IPS-18a (cell line): ENCODE results near the gene PIP4K2C.
"Not testable (repeated sequence)": the region's sequence is repeated elsewhere in the genome, so short reads cannot be mapped to it uniquely, and the experiment has no call there.

ENCODE experiments used
- H3K27ac ChIP-seq: one replicate; pipeline ENCODE4 v1.5.1; 2013; ENCODE audit warnings: low read length
- H3K27me3 ChIP-seq: one replicate; pipeline ENCODE4 v1.6.1; 2013; ENCODE audit warnings: mild to moderate bottlenecking, low read length; ENCODE audit not compliant: control insufficient read depth, insufficient read depth
- H3K36me3 ChIP-seq: one replicate; pipeline ENCODE4 v1.6.1; 2013; ENCODE audit warnings: low read depth, low read length; ENCODE audit not compliant: control insufficient read depth
- H3K4me1 ChIP-seq: one replicate; pipeline ENCODE4 v1.6.1; 2013; ENCODE audit warnings: low read depth, low read length; ENCODE audit not compliant: control insufficient read depth
- H3K4me3 ChIP-seq: one replicate; pipeline ENCODE4 v1.5.1; 2013; ENCODE audit warnings: low read length
- H3K9ac ChIP-seq: one replicate; pipeline ENCODE4 v1.6.1; 2013; ENCODE audit warnings: mild to moderate bottlenecking, low read length, moderate library complexity
- H3K9me3 ChIP-seq: one replicate; pipeline ENCODE4 v1.6.1; 2013; ENCODE audit warnings: low read depth, low read length; ENCODE audit not compliant: control insufficient read depth

Gene PIP4K2C

DNA sequence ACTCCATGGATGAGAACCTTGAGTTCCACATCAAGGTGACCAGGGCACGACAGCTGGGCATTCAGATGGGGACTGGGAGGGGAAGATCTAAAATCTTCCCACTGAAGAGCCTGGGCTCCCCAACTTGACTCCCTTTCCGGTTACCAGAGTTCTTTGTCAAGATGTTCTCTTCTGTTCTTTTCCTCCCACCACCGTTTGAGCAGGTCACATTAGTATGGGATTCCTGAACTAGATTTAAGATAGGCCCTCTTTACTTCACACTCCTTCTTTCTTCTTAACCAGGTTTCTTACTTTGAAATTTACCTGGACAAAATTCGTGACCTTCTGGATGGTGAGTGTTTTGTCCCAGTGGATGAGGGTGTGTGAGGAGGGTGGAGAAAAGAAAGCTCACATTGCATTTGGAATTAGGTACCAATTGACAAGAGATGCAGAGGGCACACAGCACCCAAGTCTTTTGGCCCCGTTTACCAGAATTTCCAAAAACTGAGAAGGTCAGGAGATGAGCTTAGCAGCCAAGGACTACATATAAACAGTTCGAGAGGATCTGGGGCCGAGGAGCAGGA lies 26.7 kb upstream of the PIP4K2C start:
- no peak overlapping the region for H3K9ac ChIP-seq
- no peaks in the 10 kb centered on the region for H3K9me3 ChIP-seq
- no peak overlapping the region for H3K4me3 ChIP-seq
- no peaks in the 10 kb centered on the region for H3K4me1 ChIP-seq
- no peaks in the 10 kb centered on the region for H3K27me3 ChIP-seq
- no peak overlapping the region for H3K27ac ChIP-seq
- peaks cover 27% of the 10 kb centered on the region for H3K36me3 ChIP-seq

GRCh38 chr12:57568838-57569237 lies 22.2 kb upstream of the PIP4K2C start:
- Histone ChIP-seq H3K4me3 (no peak overlapping the region), H3K27ac (no peak overlapping the region), H3K9ac (no peak overlapping the region), H3K27me3 (no peaks in the 10 kb centered on the region), H3K36me3 (peaks cover 44% of the 10 kb centered on the region), H3K9me3 (no peaks in the 10 kb centered on the region), H3K4me1 (no peaks in the 10 kb centered on the region)

- no peak overlapping the region for H3K27ac ChIP-seq
- no peaks in the 10 kb centered on the region for H3K9me3 ChIP-seq
- no peaks in the 10 kb centered on the region for H3K27me3 ChIP-seq
- no peak overlapping the region for H3K4me3 ChIP-seq
- H3K36me3 ChIP-seq = peaks cover 35% of the 10 kb centered on the region
- H3K4me1 ChIP-seq = no peaks in the 10 kb centered on the region
- no peak overlapping the region for H3K9ac ChIP-seq
Observed at GRCh38 chr12:57569858-57570257, 21.1 kb upstream of the PIP4K2C start.

DNA sequence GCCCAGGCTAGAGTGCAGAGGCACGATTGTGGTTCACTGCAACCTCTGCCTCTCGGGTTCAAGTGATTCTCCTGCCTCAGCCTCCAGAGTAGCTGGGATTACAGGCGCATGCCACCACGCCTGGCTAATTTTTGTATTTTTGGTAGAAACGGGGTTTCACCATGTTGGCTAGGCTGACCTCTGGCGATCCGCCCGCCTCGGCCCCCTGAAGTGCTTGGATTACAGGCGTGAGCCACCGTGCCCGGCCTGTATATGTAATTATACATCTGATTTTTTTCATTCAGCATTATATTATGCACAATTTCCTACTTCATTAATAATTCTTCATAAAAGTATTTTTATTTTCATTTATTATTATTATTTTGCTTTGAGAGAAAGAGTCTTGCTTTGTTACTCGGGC lies 20.6 kb upstream of the PIP4K2C start:
- H3K4me1 ChIP-seq, H3K27me3 ChIP-seq, H3K27ac ChIP-seq, H3K9me3 ChIP-seq, H3K9ac ChIP-seq, H3K4me3 ChIP-seq: not testable (repeated sequence)
- H3K36me3 ChIP-seq = peaks cover 40% of the 10 kb centered on the region

DNA sequence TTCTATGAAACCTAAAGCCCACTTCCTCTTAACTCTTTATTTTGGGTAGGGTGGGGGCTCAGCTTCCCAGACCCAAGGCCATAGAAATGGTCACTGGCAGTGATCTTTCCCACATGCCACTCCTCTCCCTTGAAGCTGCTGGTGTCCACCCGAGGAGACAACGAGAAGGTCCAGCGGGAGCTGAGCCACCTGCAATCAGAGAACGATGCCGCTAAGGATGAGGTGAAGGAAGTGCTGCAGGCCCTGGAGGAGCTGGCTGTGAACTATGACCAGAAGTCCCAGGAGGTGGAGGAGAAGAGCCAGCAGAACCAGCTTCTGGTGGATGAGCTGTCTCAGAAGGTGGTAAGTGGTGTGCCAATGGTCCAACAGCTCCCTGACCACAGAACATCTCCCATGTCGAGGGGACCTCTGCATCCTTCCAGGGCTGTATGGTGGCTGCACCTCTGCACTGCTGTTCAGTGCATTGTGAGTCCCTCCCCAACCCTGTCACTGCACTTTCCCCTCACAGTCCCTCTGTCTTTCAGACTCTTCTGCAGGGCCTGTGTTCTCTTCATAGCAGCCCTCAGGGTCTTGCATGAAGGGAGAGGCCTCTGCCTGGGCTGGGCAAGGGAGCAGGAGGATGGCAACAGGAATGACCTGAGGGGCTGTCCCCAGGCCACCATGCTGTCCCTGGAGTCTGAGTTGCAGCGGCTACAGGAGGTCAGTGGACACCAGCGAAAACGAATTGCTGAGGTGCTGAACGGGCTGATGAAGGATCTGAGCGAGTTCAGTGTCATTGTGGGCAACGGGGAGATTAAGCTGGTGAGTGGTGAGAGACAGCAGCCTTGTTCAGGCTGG lies 18.8 kb upstream of the PIP4K2C start:
- no peak overlapping the region for H3K9ac ChIP-seq
- no peaks in the 10 kb centered on the region for H3K9me3 ChIP-seq
- H3K36me3 ChIP-seq = peaks cover 58% of the 10 kb centered on the region
- no peak overlapping the region for H3K27ac ChIP-seq
- H3K27me3 ChIP-seq = no peaks in the 10 kb centered on the region
- H3K4me3 ChIP-seq = no peak overlapping the region
- H3K4me1 ChIP-seq = no peaks in the 10 kb centered on the region

GRCh38 chr12:57574795-57575194 lies 16.2 kb upstream of the PIP4K2C start:
- Histone ChIP-seq H3K27me3 (no peaks in the 10 kb centered on the region), H3K9ac (no peak overlapping the region), H3K36me3 (peaks cover 61% of the 10 kb centered on the region), H3K4me1 (no peaks in the 10 kb centered on the region), H3K4me3 (no peak overlapping the region), H3K27ac (no peak overlapping the region), H3K9me3 (no peaks in the 10 kb centered on the region)

DNA sequence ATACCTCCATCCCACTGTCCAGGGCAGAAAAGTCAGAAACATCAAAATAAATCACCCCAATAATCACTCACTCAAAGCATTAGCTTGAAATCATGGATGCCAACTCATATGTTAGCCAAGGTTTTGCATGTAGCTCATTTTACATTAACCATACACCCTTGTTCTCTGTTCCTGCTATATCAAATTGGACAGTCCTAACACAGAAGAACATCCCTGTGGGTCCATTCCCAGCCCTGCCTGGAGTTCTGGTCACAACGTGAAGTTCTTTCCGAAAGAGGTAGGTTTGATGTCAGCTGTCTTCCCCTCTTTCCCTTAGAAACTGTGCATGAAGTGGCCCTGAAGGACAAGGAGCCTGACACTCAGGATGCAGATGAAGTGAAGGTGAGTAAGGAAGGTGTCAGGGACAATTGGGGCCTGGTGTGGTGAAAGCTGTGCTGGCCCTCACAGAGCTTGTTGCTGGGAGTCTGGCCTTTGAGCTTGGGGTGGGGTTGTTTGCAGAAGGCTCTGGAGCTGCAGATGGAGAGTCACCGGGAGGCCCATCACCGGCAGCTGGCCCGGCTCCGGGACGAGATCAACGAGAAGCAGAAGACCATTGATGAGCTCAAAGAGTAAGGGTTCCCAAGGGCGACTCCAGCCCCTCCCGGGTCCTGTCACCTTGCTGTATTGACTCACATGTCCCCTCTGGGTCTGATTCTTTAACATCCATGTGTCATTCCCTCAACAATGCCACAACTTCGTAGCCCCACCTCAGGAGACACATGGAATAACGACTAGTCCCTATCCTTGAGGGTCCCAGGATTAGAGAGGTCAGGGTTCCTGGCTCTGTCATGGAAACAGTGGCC lies 15.0 kb upstream of the PIP4K2C start:
- H3K27ac ChIP-seq = no peak overlapping the region
- H3K36me3 ChIP-seq = peaks cover 62% of the 10 kb centered on the region
- H3K9me3 ChIP-seq = no peaks in the 10 kb centered on the region
- no peak overlapping the region for H3K9ac ChIP-seq
- no peaks in the 10 kb centered on the region for H3K4me1 ChIP-seq
- H3K4me3 ChIP-seq = no peak overlapping the region
- H3K27me3 ChIP-seq = no peaks in the 10 kb centered on the region

GRCh38 chr12:57576613-57577160 lies 14.3 kb upstream of the PIP4K2C start:
- no peaks in the 10 kb centered on the region for H3K9me3 ChIP-seq
- no peaks in the 10 kb centered on the region for H3K4me1 ChIP-seq
- H3K4me3 ChIP-seq = no peak overlapping the region
- no peaks in the 10 kb centered on the region for H3K27me3 ChIP-seq
- H3K9ac ChIP-seq = no peak overlapping the region
- H3K36me3 ChIP-seq = peaks cover 62% of the 10 kb centered on the region
- H3K27ac ChIP-seq = no peak overlapping the region

GRCh38 chr12:57577981-57578758 lies 12.8 kb upstream of the PIP4K2C start:
- H3K4me1 ChIP-seq = no peaks in the 10 kb centered on the region
- H3K9ac ChIP-seq = no peak overlapping the region
- H3K4me3 ChIP-seq = no peak overlapping the region
- no peaks in the 10 kb centered on the region for H3K9me3 ChIP-seq
- H3K36me3 ChIP-seq = peaks cover 55% of the 10 kb centered on the region
- H3K27ac ChIP-seq = no peak overlapping the region
- no peaks in the 10 kb centered on the region for H3K27me3 ChIP-seq

- Histone ChIP-seq H3K4me3 (no peak overlapping the region), H3K27me3 (no peaks in the 10 kb centered on the region), H3K9ac (no peak overlapping the region), H3K4me1 (no peaks in the 10 kb centered on the region), H3K36me3 (peaks cover 55% of the 10 kb centered on the region), H3K9me3 (no peaks in the 10 kb centered on the region), H3K27ac (no peak overlapping the region)
Observed at GRCh38 chr12:57579011-57579410, 12.0 kb upstream of the PIP4K2C start.
